DLD1 (cell line): Measurements from ENCODE around the gene ZFP36.

Experiments used
- in situ Hi-C: cut with HindIII; loops from 2 replicates; pipeline ENCODE4 v1.10.0; 2017; ENCODE audit warnings: low sequenced_read_pairs

The ZFP36 gene

DNA sequence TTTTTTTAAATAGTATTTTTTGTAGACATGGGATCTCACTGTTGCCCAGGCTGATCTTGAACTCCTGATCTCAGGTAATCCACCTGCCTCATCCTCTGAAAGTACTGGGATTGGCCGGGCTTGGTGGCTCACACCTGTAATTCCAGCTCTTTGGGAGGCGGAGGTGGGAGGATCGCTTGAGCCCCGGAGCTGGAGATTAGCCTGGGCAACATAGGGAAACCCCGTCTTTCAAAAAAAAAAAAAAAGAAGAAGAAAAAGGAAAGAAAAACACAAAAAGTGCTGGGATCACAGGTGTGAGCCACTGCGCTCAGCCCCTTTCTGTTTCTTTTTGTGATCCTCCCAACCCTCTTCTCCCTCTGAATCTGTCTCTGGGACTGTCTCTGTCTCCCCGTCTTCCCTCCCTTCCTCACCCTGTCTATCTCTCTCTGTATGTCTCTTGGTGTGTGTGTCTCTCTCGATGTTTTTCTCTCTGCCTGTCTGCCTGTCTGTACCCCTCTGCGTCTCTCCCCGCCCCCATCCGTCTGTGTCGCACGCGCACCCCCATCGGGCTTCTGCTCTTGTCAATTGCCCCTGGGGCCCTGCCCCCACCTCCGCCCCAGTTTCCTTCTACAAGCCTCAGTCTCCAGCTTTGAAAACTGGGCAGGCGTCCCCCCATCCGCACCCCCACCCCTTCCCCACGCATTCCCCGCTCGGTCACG lies 540 bp upstream of the ZFP36 start:
- in situ Hi-C loops, result no loop called here

DNA sequence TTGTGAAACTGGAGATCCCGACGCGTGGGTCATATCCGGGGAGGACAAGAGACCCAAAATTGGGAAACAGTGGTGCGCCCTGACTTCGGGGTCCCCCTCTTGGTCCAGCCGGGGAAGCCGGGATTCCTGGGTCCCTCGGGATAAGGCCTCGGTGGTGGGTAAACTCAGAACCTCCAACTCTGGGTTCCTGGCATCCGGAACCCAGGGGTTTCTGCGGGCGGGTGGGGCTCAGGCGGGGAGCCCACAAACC lies 688 bp downstream of the ZFP36 start:
- in situ Hi-C loops, result no loop called here

DNA sequence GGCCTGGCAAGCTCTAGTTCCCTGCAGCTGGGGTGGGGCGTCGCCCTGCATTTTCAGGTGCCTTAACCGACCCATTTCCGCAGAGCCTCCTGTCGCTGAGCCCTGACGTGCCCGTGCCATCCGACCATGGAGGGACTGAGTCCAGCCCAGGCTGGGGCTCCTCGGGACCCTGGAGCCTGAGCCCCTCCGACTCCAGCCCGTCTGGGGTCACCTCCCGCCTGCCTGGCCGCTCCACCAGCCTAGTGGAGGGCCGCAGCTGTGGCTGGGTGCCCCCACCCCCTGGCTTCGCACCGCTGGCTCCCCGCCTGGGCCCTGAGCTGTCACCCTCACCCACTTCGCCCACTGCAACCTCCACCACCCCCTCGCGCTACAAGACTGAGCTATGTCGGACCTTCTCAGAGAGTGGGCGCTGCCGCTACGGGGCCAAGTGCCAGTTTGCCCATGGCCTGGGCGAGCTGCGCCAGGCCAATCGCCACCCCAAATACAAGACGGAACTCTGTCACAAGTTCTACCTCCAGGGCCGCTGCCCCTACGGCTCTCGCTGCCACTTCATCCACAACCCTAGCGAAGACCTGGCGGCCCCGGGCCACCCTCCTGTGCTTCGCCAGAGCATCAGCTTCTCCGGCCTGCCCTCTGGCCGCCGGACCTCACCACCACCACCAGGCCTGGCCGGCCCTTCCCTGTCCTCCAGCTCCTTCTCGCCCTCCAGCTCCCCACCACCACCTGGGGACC lies 1.2 kb downstream of the ZFP36 start:
- in situ Hi-C loops, result no loop called here

DNA sequence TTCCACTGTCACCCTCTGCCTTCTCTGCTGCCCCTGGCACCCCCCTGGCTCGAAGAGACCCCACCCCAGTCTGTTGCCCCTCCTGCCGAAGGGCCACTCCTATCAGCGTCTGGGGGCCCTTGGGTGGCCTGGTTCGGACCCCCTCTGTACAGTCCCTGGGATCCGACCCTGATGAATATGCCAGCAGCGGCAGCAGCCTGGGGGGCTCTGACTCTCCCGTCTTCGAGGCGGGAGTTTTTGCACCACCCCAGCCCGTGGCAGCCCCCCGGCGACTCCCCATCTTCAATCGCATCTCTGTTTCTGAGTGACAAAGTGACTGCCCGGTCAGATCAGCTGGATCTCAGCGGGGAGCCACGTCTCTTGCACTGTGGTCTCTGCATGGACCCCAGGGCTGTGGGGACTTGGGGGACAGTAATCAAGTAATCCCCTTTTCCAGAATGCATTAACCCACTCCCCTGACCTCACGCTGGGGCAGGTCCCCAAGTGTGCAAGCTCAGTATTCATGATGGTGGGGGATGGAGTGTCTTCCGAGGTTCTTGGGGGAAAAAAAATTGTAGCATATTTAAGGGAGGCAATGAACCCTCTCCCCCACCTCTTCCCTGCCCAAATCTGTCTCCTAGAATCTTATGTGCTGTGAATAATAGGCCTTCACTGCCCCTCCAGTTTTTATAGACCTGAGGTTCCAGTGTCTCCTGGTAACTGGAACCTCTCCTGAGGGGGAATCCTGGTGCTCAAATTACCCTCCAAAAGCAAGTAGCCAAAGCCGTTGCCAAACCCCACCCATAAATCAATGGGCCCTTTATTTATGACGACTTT lies 2.0 kb downstream of the ZFP36 start:
- in situ Hi-C loops, result no loop called here

DNA sequence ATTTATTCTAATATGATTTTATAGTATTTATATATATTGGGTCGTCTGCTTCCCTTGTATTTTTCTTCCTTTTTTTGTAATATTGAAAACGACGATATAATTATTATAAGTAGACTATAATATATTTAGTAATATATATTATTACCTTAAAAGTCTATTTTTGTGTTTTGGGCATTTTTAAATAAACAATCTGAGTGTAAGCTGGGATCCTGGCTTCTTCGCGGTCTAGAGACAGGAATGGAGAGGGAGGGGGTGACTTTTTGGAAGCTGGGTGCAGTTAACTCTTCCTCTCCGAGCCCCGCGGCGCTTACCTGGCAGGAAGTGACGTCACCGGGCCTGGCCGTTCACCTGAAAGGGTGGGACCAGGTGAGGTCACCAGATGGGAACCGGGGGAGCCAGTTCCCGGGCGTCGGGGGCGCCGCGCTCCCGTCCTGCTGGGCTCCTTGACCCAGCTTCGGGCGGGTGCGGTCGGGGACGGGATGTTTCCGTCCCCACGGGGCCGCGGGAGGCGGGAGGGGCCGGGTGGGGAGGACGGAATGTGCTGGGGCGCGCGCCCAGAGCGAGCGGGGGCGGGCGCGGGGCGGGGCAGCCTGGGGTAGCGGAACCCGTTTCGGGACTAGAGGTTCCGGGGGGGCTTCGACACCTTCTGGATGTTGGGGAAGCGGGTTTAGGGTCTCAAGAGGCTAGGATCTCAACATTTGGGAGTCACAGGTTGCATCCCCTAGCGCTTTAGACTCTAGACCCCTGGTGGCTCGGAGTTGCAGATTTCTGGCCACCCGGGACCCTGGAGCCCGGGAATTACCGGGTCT lies 2.8 kb downstream of the ZFP36 start:
- in situ Hi-C loops, result no loop called here

DNA sequence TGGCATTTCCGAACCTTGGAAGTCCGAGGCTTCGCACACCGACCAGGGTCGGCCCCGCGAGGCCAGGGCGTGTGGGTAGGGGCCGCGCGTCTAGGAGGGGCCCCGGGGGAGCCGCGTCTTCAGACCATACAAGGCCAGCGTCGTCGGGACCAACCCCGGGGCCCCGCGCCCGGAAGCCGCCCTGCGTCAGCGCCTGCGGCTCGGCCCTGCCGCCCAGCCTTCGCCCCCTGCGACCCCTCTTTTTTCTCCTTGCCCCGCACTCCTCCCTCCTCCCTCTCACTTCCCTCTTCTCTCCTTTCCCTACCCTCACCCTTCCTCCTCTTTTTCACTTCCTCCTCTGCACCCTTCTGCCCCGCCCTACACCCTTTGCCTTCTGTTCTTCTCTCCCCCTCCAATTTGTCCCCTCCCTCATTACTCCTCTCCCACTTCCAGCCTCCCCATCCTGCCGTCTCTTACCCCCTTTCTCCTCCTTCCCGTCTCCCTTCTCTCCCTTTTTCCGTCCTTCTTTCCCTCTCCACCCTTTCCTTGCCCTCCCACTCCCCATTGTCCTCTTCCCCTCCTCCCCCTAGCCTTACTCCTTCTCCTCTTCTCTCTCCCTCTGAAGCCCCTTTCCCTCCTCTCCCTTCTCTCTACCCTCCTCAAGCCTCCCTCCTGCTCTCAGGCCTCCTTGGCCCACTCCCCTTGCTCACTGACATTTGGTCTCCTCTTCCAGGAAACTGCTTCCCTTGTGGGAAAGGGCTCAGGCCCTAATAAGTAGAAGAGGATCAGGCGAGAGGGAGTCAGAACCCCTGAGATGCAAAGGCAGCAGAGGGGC lies 3.6 kb downstream of the ZFP36 start:
- in situ Hi-C loops, result no loop called here

DNA sequence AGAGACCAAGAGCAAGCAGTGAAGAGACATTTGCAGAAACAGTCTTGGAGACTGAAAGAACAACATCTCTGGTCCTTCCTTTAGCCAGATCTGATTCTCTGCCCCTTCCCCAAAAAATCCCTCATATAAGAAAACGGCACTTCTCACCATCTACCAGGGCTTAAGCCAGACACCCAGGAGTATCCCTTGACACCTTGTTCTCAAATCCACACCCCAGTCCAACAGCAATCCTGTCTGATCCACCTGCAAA lies 4.1 kb downstream of the ZFP36 start:
- in situ Hi-C loops, result no loop called here

DNA sequence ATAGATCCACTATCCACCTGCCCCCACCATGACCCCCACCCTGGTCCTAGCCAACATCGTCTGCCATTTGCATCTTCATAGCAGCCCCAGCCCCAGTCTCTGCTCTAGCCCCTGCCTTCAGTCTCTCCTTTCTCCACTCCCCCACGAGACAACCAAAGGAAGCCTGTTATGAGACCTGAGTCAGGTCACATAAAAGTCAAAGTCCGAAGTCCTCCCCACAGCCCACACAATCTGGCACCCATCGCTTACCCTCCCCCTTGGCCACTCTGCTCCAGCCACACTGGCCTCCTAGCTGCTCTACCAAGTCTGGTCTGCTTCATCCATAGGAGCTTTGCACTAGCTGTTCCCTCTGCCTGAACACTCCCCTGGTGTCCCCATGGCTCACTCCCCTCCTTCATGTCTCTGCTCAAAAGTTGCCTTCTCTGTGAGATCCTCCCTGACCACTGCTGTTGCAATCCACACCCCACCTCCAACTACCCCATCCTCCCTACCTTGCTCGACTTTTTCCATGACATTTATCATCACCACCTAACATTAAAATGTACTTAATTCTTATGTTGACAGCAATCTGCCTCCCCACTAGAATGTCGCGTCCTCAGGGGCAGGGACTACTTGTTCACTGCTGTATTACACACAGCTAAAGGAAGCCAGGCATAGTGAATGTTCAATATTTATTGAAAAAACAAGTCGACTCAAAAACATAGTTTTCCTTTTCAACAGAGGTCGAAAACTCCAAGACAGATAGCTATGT lies 4.6 kb downstream of the ZFP36 start:
- in situ Hi-C loops, result no loop called here

DNA sequence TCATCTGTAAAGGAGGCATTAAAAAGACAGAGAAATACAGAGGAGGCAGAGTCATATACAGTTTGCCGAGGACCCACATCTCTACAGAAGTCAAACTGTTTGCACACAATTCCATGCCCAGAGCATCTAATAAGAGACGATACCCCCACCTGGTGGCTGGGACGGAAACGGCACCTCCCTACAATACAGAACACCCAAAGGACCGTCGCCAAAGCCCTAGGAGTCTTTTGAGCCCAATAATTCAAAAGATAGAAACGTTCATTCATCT lies 5.1 kb downstream of the ZFP36 start:
- in situ Hi-C loops, result no loop called here

DNA sequence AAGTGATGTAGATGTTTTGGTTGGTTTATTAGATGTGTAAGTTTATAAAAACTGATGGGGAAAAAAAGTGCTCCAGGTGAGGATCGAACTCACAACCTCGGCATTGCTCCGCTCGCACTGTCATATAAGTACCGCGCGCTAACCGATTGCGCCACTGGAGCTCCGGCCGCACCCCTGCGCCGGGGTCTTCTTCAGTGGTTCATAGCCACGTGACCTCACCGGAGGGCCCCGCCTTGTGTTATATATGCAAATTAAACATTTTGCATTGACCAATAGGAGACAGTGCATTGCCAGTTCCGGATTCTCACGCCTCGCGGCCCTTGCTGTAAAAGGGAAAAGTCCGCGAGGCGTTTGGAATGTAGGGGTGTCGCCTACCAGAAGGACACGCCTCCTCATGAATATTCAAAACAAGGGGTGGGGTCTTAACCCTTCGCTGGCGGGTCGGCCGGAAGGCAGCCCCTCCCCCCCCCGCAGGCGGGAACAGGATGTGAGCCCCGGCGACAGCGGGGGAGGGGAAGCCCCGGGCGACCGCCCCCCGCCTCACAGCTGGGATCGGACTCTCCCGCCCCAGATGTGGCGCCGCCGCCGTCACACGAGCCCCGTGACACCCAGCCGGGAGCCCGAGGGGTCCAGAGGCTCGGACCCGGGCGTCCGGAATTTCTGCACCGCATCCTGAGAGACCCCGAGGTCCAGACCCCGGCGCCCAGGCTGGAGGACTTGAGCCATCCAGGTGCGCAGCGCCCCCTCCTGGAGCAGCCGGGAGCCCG lies 5.6 kb downstream of the ZFP36 start, which contains the start of gene PLEKHG2:
PLEKHG2 (plus strand) TSS at position 570 of the 767 bp plus-strand sequence. CDS start 1,418 bp downstream, outside the sequence.
- in situ Hi-C loops, result no loop called here

DNA sequence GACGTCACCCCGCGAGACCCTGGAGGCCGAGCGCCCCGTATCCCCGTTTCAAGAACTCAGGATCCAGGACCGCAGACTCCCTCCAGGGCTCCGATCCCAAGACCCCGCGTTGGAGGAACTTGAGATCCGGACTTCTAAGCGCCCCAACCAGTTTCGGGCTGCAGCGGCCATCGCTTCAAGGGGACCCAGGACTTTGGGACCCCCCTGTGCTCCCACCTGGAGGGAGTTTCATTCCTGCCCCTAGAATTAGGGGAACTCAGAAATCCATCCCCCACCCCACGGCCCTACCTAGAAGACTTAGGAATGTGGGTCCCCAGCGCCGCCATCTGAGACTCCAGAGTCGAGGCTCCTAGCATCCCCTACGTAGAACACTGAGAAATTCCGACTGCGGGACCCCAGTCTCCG lies 6.2 kb downstream of the ZFP36 start:
- in situ Hi-C loops, result no loop called here

DNA sequence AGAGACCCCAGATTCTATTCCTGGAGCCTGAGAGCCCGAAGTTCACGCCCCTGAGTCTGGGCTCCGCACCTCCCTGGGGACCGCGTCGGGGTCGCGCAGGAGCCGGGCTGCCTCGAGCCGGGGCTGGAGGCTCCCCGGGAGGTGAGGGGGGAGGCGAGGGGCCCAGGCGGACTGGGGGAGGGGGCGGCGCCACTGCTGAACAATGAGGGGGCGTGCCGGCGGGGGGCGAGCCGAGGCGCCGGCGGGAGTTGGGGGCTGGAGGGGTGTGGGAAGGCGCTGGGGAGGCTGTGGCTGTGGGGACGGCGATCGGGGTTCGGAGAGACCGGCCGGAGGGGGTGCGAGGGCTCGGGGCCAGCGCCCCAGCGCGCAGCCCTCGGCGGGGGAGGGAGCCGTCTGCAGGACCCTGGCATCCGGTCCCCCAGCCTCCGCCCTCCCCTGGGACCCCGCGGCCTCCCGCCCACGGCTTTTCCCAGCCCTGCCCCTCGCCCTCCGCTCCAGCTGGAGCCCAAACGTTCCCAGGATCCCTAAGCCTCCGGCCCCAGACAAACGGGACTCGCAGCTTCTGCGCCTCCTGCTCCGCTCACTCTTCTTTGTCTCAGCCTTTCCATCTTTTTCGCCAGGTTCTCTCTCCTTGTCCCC lies 6.7 kb downstream of the ZFP36 start:
- in situ Hi-C loops, result no loop called here

DNA sequence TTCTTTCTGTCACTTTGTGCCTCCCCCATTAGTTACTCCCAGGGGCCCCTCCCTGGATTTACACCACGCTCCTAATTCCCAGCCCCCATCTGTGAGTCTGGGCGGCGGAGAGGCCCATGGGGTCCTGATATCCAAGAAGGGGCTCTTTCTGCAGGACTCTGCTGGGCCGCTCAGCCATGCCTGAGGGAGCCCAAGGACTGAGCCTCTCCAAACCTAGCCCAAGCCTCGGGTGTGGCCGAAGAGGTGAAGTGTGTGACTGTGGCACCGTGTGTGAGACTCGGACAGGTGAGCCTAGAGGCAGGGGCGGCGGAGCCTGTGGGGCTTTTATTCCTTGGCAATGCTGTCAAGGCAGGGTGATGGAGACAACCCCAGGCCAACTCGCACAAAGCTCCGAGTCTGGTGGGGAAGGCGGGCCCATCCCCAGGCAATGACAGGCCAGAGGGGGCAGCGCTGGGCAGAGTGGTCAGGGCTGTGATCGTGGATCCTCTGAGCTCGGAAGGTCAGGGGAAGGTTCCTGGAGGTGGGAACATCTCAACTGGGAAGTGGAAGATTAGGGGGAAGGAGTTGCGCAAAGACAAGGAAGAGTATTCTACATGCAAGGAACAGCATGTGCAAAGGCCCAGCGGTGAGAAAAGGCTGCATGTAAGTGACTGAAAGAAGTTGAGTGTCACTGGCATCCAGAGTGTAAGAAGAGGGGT lies 7.4 kb downstream of the ZFP36 start:
- in situ Hi-C loops, result no loop called here

DNA sequence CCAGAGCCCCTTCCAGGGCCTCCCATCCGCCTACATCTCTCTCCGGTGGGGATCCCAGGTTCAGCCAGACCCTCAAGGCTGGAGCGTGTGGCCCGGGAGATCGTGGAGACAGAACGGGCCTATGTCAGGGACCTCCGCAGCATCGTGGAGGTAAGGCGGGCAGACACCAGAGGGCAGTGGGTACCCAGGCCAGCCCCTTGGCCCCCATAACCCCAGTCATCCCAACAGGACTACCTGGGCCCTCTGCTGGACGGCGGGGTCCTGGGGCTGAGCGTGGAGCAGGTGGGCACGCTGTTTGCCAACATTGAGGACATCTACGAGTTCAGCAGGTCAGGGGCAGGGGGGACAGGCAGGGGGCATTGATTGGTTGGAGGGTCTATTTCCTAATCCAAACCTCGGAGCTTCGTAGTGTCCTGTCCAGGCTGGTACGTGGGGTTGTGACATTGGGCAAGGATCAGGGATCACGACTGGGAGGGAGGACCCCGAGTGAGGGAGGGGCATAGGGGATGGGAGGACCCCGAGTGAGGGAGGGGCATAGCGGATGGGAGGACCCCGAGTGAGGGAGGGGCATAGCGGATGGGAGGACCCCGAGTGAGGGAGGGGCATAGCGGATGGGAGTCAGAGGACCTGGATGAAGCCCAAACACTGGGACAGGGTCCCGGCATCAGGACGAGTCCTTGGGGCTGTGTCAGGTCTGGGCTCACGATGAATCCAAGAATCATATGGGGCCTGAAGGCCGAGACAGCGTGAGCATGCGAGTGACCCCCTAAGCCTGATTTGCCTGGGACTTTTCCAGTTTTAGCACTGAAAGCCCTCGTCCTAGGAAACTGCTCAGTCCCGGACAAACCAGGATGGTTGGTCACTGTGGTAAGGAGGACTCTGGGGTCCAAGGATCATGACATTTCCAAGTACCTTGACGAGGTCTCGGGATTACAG lies 8.7 kb downstream of the ZFP36 start:
- in situ Hi-C loops, result no loop called here

DNA sequence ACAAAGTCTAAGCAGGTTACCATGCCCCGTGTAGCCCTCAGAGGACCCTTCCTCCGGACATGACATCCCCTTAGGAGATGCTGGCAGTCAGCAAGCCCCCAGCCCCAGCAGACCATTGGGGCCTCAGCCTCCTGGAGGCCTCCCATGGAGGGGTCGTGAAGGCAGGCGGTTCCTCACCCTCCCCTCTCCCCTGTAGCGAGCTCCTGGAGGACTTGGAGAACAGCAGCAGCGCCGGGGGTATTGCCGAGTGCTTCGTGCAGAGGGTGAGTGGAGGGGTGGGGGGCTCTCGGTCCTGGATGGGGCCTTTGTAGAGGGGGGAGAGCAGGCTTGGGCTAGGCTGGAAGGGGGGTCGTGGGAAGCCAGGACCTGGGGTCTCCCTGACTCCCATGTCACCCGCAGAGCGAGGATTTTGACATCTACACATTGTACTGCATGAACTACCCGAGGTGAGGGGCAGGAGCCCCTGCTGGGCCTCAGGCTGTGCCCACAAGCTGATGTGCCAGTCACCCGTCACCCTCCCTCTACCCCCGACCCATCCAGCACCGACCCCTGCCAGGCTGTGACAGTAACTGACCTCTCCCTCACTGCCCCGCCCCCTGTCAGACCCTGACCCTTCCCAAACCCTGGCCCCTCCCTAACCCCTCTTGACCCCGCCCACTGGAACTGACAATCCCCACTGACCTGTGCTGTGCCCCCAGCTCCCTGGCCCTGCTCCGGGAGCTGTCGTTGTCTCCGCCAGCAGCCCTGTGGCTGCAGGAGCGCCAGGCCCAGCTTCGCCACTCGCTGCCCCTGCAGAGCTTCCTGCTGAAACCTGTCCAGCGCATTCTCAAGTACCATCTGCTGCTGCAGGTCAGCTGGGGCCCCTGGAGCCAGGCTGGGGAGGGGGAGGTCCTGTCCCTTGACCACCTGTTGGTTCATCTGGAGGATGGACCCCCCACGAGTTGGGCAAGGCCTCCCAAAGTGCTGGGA lies 9.8 kb downstream of the ZFP36 start:
- in situ Hi-C loops, result no loop called here
